ENCODE data around the gene DAGLB. TPM values are rescaled to one million over a fixed set of nuclear protein-coding genes. Genes with fewer than 3 reads are reported as not detected.

The DAGLB gene
- total RNA-seq, 1 experiment from 2014 or later: 9.9 TPM

- DNase-seq (ENCODE audit: low read depth, low spot score): no peak
- in situ Hi-C loops (cut with HindIII; ENCODE audit: low pct_unique_long_range_greater_than_20kb, low sequenced_read_pairs): no loop called here
Measured at GRCh38 chr7:6438427-6438826, 9.3 kb downstream of the DAGLB start.

DNA sequence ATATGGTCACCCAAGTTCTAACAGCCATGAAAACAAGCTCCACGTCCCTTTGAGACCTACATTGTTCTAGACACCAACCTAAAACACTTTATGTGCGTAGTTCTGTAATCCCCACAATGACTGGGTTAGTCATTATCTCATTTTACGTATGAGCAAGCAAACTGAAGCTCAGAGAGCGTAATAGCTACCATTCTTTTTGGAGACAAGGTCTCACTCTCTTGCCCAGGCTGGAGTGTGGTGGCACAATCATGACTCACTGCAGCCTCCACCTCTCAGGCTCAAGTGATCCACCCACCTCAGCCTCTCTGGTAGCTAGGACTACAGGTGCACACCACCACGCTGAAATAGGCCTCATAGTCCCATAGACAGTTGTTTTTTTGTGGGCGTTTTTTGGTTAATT is 10.5 kb downstream of the DAGLB start:
- in situ Hi-C loops (cut with HindIII; ENCODE audit: low pct_unique_long_range_greater_than_20kb, low sequenced_read_pairs): no loop called here

DNA sequence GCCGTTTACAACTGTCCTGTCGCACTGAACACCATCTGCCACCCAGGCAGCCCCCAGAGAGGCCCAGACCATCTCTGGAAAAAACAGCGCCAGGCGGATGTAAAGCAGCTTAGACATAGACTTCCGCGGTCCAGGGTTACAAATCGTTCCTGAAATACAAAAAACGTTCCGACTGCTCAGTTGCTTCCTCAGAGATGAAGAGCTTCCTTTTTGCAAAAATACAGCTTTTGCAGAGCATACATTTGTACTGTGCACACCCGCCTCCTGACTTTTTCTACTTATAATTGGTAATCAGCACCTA is 11.4 kb downstream of the DAGLB start:
- in situ Hi-C loops (cut with HindIII; ENCODE audit: low pct_unique_long_range_greater_than_20kb, low sequenced_read_pairs): no loop called here
- DNase-seq (ENCODE audit: low read depth, low spot score): no peak

More for the DNA sequence above, 10.5 kb downstream of the DAGLB start:
- no peak for DNase-seq (ENCODE audit: low read depth, low spot score)

DNA sequence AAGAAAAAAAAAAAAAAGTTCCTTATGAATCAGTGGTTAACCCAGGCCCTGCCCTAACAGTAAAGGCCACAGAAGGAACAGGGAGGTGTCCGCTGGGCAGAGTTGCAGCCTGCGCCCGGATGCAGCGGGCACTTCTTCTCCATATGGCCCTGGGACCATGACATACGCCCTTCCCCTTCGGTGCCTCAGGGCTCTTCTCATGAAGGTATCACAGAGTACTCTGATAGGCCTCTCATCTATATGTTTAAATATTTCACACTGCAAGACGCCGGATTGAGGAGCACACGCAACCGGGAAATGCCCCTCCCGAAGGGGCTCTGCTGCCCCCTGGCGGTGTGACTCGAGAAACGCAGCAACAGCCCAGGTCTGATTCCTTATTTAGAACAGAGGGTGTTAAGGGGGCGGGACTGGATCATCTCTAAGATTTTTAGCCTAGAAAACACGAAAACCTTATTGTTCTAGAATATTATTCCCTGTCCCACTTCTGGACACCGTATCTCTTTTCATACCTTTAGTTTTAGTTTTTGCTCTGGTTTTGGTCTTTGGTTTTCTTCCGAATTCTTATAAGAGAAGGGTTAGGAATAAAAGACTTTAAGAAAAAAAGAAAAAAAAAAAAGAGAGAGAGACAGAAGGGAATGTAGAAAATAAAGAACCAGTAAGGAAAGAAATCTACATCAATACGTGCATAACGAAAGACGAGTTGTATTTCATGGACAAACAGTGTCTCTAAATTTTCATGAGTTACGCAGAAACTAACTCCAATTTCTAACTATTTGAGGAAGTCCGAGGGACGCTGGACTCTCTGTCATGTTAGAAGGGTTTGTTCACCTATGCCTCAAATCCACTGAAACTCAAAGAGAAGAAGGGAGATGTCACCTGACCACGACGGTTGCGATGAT is 12.0 kb downstream of the DAGLB start:
- in situ Hi-C loops (cut with HindIII; ENCODE audit: low pct_unique_long_range_greater_than_20kb, low sequenced_read_pairs): no loop called here
- peak; percentile 90 for DNase-seq (ENCODE audit: low read depth, low spot score)

DNA sequence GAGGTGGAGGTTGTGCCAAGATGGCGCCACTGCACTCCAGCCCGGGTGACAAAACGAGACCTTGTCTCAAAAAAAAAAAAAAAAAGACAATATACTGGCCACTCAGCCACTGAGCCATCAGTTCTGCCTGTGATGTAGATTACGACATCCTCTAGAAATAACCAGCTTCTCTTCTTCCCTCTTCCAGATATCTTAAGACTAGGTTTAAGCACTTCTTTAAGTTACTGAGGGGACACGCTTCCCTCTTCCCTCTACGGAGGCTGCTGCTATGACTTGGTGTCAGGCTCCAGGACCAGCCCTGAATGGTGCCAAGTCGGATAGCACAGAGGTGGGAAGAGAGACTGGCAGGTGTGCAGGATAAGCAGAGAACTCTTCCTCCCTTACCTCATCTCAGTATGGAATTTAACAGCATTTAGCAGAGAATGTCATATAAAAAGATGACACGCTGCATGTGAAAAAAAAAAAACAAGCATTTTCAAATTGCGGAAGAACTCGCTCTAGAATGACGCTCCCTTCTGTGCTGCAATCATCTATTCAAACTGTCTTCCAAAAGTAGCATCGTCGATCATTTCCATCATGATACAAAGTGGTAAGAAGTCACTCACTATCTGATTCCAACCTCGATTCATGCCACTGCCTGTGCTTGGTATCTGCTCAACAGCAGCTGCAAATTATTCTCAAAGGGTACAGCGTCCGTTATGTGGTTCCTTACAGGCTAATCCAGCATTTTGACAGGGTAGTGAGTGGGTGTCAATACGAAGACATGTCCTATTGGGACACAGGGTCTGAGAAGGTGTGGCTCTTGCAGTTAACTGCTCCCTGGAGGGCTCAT is 13.8 kb downstream of the DAGLB start:
- in situ Hi-C loops (cut with HindIII; ENCODE audit: low pct_unique_long_range_greater_than_20kb, low sequenced_read_pairs): no loop called here

GRCh38 chr7:6432781-6433180 is 15.0 kb downstream of the DAGLB start:
- in situ Hi-C loops (cut with HindIII; ENCODE audit: low pct_unique_long_range_greater_than_20kb, low sequenced_read_pairs): no loop called here
- DNase-seq (ENCODE audit: low read depth, low spot score): no peak

More for the DNA sequence above, 13.8 kb downstream of the DAGLB start:
- DNase-seq (ENCODE audit: low read depth, low spot score): no peak

DNA sequence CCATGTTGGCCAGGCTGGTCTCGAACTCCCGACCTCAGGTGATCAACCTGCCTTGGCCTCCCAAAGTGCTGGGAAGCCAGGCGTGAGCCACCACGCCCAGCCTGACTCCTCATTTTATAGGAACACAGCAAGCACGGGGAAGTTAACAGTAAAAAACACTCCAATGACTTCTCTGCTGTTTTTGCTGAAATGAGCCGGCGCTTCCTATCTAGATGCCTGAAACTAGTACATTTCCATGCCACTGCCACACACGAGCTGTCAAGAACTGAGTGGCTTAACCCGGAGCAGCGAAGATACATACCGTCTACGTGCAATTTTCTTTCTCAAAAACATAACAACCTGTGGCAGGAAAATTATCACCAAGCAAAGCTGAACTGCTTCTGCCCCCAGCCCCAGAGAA is 16.8 kb downstream of the DAGLB start:
- in situ Hi-C loops (cut with HindIII; ENCODE audit: low pct_unique_long_range_greater_than_20kb, low sequenced_read_pairs): no loop called here
- DNase-seq (ENCODE audit: low read depth, low spot score): no peak

DNA sequence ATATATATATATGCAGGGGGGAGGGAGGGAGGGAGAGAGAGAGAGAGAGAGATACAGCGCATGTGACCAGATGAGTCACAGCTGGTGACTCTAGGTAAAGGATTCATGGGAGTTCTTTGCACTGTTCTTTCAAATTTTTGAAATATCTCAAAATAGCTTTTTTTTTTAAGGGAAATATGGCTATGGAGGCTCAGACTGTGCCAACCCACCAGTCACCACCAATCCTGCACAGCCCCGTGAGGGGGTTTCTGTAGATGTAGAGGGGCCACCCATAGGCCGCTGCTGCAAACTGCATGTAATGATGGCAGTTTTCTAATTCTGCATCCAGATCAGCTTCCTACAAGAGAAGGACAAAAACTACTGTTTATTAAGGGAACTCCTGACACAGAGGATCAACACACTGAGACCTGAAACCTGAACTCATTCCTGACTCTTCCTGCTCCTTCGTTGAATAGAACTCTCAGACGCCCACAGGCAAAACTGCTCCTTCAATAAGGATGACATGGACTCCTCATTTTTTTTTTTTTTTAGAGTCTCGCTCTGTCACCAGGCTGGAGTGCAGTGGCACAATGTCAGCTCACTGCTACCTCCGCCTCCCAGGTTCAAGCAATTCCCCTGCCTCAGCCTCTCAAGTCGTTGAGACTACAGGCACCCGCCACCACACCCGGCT is 17.3 kb downstream of the DAGLB start:
- peak; percentile 75 for DNase-seq (ENCODE audit: low read depth, low spot score)
- in situ Hi-C loops (cut with HindIII; ENCODE audit: low pct_unique_long_range_greater_than_20kb, low sequenced_read_pairs): no loop called here

DNA sequence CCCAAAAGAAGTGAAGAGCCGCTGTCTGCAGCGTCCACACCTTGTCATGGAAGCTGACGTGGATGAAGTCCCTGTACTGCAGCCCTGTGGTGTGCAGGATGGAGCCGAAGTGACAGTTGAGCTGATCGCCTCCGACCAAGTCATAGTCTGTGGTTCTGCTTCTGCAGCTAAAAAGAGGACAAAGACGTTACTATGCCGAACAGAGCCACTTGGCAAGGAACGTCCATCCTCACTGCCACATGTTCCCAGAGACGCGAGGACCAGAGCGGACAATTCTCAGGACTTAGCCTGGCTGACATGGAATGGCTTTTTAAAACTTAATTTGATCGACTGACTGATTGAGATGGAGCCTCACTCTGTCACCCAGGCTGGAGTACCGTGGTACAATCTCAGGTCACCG is 21.8 kb downstream of the DAGLB start:
- in situ Hi-C loops (cut with HindIII; ENCODE audit: low pct_unique_long_range_greater_than_20kb, low sequenced_read_pairs): no loop called here

DNA sequence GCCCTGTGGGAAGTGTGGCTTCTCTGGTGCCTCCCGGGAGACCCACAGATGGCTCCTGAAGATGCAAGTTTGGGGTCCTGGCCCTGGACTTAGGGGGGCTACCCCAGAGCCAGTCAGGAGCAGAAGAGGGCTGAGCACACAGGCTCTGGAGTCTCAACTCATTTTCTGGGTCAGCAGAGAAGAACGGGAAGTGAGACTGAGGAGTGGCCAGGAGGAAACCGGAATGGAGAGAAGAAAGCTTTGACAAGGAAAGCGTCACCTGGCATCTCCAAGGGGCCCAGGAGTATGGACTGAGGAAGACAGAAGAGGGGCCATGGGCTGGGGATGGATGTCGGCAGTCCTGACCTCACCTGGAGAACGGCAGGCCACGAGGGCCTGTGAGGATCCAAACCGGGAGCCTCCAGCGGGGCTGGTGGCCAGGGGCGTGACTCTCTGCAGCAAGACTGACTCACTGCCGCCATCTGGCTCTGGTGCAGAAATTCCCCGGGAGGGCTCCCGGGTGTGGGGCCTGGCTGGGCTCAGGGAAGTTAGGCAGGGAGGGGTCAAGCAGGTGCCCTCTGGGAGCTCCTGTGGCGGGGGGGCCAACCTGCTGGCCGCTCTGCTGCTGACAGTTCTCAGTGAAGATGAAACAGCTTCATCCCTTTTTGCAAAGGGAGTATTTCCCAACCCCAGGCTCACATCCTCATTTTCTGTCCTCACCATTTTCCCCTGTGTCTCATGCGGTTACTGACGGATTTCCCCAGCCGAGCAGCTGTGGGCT is 23.6 kb downstream of the DAGLB start:
- no peak for DNase-seq (ENCODE audit: low read depth, low spot score)
- in situ Hi-C loops (cut with HindIII; ENCODE audit: low pct_unique_long_range_greater_than_20kb, low sequenced_read_pairs): no loop called here

More for the DNA sequence above, 21.8 kb downstream of the DAGLB start:
- DNase-seq (ENCODE audit: low read depth, low spot score): no peak

DNA sequence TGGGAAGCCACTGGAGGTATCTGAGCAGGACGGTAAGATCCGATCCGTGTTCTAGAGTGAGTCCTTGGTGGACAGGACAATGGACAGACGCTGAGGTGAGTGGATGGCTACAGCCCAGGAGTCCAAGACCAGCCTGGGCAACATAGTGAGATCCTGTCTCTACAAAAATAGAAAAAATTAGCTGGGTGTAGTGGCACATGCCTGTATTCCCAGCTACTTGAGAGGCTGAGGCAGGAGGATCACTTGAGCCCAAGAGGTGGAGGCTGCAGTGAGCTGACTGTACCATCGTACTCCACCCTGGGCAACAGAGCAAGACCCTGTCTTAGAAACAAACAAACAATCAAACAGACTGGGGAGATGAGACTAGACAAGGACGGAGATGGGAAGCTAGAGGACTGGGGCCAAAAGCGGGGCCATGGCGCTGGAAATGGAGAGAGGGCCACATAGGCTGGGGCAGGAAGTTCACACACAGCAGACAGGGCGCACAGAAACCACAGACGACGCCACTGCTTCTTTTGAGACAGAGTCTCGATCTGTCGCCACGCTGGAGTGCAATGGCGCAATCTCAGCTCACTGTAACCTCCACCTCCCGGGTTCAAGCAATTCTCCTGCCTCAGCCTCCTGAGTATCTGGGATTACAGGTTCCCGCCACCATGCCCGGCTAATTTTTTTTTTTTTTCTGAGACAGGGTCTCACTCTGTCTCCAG is 24.7 kb downstream of the DAGLB start:
- in situ Hi-C loops (cut with HindIII; ENCODE audit: low pct_unique_long_range_greater_than_20kb, low sequenced_read_pairs): no loop called here

GRCh38 chr7:6422095-6422494 is 25.7 kb downstream of the DAGLB start:
- in situ Hi-C loops (cut with HindIII; ENCODE audit: low pct_unique_long_range_greater_than_20kb, low sequenced_read_pairs): no loop called here
- no peak for DNase-seq (ENCODE audit: low read depth, low spot score)

More for the DNA sequence above, 24.7 kb downstream of the DAGLB start:
- no peak for DNase-seq (ENCODE audit: low read depth, low spot score)

GRCh38 chr7:6420680-6421079 is 27.1 kb downstream of the DAGLB start:
- DNase-seq (ENCODE audit: low read depth, low spot score): no peak
- in situ Hi-C loops (cut with HindIII; ENCODE audit: low pct_unique_long_range_greater_than_20kb, low sequenced_read_pairs): no loop called here

DNA sequence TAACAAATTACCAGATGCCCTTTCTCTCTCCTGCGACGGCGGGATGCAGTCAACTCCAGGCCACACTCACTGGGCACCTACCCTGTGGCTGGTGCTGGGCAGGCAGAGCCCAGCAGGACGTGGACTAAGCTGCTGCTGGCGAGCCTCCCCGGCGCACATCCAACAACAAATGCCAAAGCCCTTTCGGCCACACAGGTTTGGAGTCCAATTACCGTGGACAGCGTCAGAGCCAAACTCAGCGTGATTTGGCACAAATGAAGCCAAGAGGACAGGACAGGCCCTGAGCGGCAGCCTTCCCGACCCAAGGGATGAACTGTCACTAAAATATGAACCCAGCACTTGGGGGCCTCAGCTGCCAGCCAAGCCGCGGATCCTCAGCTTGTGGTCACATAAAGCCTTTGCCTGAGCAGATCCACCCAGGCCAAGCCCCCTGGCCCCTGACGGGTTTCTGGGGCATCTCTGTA is 28.4 kb downstream of the DAGLB start:
- no peak for DNase-seq (ENCODE audit: low read depth, low spot score)
- in situ Hi-C loops (cut with HindIII; ENCODE audit: low pct_unique_long_range_greater_than_20kb, low sequenced_read_pairs): no loop called here

- in situ Hi-C loops (cut with HindIII; ENCODE audit: low pct_unique_long_range_greater_than_20kb, low sequenced_read_pairs): no loop called here
- DNase-seq (ENCODE audit: low read depth, low spot score): no peak
Measured at GRCh38 chr7:6417408-6417807, 30.3 kb downstream of the DAGLB start.

- in situ Hi-C loops (cut with HindIII; ENCODE audit: low pct_unique_long_range_greater_than_20kb, low sequenced_read_pairs): no loop called here
- peak; percentile 25 for DNase-seq (ENCODE audit: low read depth, low spot score)
Measured at GRCh38 chr7:6416516-6417145, 31.1 kb downstream of the DAGLB start.

- in situ Hi-C loops (cut with HindIII; ENCODE audit: low pct_unique_long_range_greater_than_20kb, low sequenced_read_pairs): no loop called here
- no peak for DNase-seq (ENCODE audit: low read depth, low spot score)
Measured at GRCh38 chr7:6413637-6414036, 34.1 kb downstream of the DAGLB start.

Measured in SK-MEL-5 (cell line).